HG03039 (cell line): Measurements from ENCODE around the gene SH3PXD2A.

Experiments used
- ATAC-seq: cut with Tn5 transposase; IDR thresholded peaks from one replicate; pipeline ENCODE4 v1.9.1; 2021; ENCODE audit warnings: mild to moderate bottlenecking, moderate library complexity; ENCODE audit not compliant: unreplicated experiment

SH3PXD2A gene

DNA sequence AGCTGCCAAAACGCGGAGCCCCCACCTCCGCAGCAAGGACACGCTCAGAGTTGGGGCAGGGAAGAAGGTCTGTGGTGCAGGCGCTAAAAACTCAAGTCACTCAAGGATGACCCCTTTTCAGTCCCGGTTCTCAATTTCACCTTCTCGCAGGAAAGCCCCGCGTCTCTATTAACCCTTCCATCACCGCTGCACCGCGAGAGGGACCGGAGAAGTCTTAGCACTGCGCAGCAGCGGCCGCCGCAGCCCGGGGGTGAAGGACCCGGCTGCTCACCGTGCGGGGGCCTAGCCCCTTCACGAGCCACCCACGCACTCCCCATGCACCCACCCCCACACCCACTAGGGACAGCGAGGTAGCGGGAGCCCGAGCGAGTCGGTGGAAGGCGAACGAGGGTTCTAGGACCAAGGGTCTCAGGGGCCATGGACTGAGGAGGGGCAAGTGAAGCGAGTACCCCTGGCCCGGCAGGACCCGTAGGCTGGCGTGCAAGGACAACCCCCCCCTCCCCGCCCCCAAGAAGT is 162.9 kb downstream of the SH3PXD2A start:
- ATAC-seq = peak; percentile 35

DNA sequence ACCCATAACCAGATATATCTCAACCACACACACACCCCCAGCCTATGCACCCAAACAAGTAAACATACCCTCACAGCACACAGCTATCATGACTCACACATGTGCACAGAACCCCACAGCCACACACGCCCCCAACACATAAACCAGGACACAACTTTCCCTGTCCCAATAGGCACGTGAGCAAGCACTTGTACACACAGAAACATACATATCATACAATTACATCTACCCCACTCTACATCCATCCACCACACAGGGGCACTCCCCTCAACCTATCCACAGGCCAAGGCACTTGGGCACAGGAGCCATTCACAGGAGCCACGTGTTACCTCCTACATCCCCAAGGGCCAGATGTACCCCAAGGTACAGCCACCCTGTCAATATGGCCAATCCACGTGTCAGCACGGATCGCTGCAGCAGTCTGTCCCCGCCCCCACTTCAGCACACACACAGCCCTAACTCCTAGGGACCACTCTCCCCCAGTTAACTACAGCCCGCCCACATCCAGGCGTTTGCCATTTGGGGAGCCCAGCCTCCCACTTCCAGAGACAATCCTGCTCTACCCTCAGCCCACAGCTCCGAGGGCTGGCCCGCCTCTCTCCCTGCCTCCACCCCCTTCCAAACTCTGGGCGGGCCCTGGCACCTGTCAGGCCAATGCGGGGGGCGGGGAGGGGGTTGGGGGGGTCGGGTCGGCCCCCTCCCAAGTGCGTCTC is 163.5 kb downstream of the SH3PXD2A start:
- ATAC-seq = peak; percentile 25

GRCh38 chr10:103691267-103691666 is 164.1 kb downstream of the SH3PXD2A start:
- ATAC-seq = no peak

- no peak for ATAC-seq
Observed at GRCh38 chr10:103690281-103690680, 165.1 kb downstream of the SH3PXD2A start.

DNA sequence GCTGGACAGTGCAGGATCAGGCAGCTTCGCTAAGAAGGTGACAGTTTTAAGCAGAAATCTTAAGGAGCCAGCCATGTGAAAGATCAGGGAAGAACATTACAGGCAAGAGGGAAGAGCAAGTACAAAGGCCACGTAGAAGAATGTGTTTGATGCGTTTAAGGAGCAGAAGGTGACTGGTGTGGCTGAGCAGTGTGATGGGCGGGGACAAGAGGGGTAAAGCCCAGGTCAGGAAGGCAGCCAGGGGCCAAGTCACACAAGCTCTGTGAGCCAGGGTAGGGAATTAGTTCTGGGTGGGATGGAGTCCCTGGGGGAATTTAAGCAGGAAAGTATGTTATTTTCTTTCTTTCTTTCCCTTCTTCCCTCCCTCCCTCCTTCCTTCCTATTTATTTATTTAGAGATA is 166.9 kb downstream of the SH3PXD2A start:
- ATAC-seq = no peak

DNA sequence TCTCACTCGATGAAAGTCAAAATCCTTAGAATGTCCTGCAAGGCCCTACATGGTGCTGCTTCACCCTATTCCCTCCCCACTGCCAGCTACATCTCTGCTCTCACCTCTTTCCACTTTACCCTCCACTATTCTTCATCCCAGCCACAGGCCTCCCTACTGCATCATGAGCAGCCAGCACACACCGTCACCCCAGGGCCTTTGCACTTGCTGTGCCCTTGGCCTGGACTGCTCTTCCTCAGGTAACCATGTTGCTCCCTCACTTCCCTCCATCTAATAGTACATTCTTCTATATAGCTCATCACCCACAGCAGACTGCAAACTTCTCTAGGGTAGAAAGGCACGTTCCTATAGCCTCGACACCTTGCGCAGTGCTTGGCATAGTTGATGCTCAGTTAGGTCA is 167.7 kb downstream of the SH3PXD2A start:
- no peak for ATAC-seq

- ATAC-seq = no peak
Observed at GRCh38 chr10:103687172-103687571, 168.2 kb downstream of the SH3PXD2A start.

GRCh38 chr10:103685880-103686669 is 169.3 kb downstream of the SH3PXD2A start:
- no peak for ATAC-seq

GRCh38 chr10:103683851-103684250 is 171.5 kb downstream of the SH3PXD2A start:
- no peak for ATAC-seq

DNA sequence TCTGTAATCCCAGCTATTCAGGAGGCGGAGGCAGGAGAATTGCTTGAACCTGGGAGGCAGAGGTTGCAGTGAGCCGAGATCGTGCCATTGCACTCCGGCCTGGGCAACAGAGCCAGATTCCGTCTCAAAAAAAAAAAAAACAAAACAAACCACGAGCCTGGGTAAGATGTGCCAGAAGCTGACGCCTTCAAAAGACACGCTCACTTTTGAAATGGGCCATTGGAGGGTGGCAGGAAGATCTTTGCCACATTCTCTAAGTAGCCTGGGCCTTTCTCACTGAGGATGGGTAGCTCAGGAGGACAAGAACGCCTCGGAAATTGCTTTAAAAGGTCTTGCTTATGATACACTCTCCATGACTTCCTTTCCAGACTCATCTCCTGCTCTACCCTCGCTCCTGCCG is 172.7 kb downstream of the SH3PXD2A start:
- no peak for ATAC-seq

DNA sequence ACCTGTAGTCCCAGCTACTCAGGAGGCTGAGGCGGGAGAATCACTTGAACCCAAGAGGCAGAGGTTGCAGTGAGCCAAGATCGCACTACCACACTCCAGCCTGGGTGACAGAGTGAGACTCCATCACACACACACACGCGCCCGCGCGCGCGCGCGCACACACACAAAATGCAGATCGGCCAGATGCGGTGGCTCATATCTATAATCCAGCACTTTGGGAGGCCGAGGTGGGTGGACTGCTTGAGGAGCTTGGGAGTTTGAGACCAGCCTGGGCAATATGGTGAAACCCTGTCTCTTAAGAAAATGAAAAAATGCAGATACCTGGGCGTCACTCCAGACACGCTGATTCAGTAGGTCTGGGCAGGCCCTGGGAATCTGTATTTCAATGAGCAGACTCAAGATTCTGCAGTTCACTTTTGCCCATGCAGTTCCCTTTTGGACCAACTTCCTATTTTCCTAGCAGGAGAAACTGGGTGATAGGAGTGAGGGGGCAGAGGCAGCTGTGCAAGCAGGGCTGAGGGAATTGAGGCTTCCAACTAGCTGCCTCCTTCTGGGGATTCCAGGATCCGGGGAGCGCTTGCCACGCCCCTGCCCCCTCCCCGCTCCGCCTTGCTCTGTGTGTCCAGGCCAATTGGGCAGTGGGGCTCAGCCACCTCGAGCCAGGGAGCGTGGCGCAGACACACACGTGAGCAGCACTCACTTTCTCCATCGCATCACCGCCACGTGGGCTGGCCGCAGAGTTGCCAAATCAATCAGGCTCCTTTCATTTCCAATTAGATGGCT is 173.6 kb downstream of the SH3PXD2A start:
- ATAC-seq = no peak

- no peak for ATAC-seq
Observed at GRCh38 chr10:103680869-103681236, 174.5 kb downstream of the SH3PXD2A start.

- ATAC-seq = peak; percentile 65
Observed at GRCh38 chr10:103679096-103679790, 176.1 kb downstream of the SH3PXD2A start.

DNA sequence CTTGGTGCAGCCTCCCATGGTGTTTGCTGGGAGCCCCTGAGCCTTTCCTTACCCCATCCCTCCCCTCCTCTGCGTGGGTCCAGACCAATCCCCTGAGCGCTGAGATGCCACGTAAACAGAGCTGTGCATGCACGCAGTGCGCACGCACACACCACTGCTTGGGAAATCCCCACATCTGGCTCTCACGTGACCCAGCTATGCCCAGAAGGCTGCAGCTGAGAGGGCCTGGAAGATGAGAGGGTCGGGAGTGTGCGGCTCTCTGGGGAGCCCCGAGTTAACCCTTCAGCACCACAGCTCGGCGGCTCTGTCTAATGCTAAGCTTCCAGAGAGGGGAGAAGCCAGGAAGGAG is 177.2 kb downstream of the SH3PXD2A start:
- ATAC-seq = peak; percentile 83

GRCh38 chr10:103677486-103678177 is 177.7 kb downstream of the SH3PXD2A start:
- ATAC-seq = no peak

DNA sequence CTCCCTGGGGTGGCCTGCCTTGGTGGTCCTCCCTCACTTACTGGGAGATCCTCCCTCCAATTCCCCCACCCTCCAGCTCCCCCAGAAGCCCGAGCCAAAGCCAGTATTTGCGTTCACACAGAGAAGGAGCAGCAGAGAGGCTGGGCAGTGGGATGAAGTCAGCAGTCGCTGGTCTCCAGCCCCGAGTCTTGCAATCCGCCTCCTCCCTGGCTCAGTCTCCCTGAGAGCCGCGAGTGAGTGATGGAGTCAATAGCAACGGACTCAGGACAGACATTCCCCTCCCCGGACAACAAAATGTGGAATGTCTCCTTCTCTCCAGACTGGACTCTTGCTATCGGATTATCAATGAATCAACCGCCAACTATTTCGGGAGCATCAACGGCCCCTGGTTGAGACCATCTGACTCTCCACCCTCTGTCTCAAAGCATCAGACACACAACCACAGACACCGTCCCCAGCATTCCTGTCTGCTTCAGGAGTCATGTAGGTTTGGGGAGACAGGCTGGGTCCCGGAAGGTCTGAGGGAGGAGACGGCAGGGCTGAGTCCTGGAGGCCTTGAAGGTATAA is 178.4 kb downstream of the SH3PXD2A start:
- no peak for ATAC-seq

DNA sequence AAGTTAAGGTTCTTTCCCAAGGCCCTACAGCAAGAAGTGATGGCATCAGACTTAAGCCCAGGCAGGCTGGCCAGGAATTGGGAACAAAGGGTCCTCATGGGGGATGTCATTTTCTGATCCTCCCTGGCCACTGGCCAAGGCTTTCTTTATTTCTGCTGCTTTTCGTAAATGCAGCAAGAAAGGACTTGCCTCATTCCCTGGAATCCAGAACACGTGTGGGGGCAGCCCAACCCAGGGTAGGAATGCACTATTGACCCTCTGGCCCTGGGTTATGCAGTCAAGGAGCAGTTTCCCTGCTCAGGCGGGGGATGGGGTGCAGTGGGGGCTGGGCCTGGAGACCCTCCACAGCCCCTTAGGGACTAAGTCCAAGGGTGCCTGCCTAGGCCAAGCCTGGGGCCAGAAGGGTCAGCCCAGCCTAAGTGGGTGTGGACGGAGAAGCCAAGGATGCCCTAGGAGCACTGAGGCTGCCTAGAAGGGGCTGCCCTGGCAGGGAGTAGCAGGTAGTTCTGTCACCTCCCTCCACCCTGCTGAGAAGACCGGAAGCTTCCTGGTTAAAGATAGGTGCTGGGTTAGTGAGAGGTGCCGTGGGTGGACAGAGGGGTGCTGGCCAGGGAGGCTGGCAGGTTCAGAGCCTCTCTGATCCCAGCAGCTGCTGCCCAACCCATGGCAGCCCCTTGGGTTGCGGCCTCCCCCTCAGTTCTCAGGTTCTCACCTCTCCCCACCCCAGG is 179.2 kb downstream of the SH3PXD2A start:
- no peak for ATAC-seq

DNA sequence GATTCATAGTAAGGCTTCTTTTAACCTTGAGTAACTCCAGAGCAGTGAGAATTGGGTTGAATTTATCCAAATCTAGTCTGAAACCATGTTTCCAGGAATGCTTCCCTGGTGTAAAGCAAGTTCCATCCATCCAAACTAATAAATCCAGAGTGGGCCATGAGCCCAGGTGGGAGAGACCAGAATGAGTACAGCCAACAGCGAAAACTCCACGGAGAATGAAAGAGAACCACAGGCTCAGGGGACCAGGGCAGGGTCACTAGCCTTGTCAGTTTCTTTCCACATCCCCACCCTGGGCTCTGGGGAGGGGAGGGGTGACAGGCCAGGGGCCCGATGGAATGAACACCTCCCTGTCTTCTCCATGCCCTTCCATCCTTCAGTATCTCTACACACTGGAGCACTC is 181.8 kb downstream of the SH3PXD2A start:
- no peak for ATAC-seq

DNA sequence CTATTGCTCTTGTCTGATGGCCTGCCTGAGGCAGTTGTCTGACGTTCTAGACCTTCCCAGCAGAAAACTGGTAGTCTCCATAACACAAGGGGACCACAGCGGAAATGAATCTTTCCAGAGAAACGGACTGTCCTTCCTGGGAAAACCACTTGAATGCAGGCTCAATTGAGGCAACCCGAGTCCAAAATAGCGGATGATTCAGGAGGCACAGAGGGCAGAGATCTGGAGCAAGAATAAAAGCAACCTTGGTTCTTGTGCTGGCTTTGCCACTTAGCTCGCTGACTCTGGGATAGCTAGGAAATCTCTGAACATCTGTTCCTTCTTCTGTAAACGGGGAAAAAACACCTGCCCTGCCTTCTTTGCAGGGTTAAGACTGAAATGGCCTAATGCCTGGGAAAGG is 183.0 kb downstream of the SH3PXD2A start:
- ATAC-seq = no peak
